Activated CD4-positive, alpha-beta T cell treated with anti-CD3 and anti-CD28 coated beads for 36 hours (primary cell): ENCODE measurements around the gene CASP8. TPM values are rescaled to one million over a fixed set of nuclear protein-coding genes. Genes with fewer than 3 reads are reported as not detected.

Experiments
- ATAC-seq: fragments of 200-7000 bp; cut with Tn5 transposase; one replicate; pipeline ENCODE4 v1.10.0; 2021; ENCODE audit warnings: mild to moderate bottlenecking, moderate library complexity
- CTCF ChIA-PET: fragments of 350-600 bp; sonication (Branson Sonifier 250); formaldehyde crosslinking; loops from one replicate; lab custom pipeline; 2021; ENCODE audit warnings: antibody characterized with exemption; lab: Charles Lee
- POLR2A ChIA-PET: fragments of 350-600 bp; sonication (Branson Sonifier 250); formaldehyde crosslinking; loops from one replicate; lab custom pipeline; 2021; ENCODE audit warnings: antibody characterized with exemption, inconsistent platforms; lab: Charles Lee
- DNase-seq: peaks from one replicate; pipeline ENCODE4 v3.0.0-alpha.2; 2020
- H3K27ac Mint-ChIP-seq: one replicate; pipeline ENCODE4 v1.8.0; 2021; ENCODE audit warnings: mixed read lengths
- H3K27me3 Mint-ChIP-seq: one replicate; pipeline ENCODE4 v1.8.0; 2021; ENCODE audit warnings: mixed read lengths
- H3K36me3 Mint-ChIP-seq: one replicate; pipeline ENCODE4 v1.8.0; 2021; ENCODE audit warnings: low read depth, mixed read lengths
- H3K4me1 Mint-ChIP-seq: one replicate; pipeline ENCODE4 v1.8.0; 2021; ENCODE audit warnings: mixed read lengths
- H3K4me3 Mint-ChIP-seq: one replicate; pipeline ENCODE4 v1.8.0; 2021; ENCODE audit warnings: mild to moderate bottlenecking, moderate library complexity, mixed read lengths
- H3K9me3 Mint-ChIP-seq: one replicate; pipeline ENCODE4 v1.8.0; 2021; ENCODE audit warnings: low read depth, mixed read lengths
- intact Hi-C, 2 experiments: fragments of 100-400 bp; cut with DNase I in 1 of 2; cut with micrococcal nuclease in 1 of 2; formaldehyde crosslinking; loops; one replicate each; pipeline versions ENCODE4 v1.14.2 to v1.15.1; 2022 to 2024; cut with DNase I, micrococcal nuclease
- total RNA-seq, 2 experiments: library from RNA; stranded (reverse); gene quantifications; one replicate each; pipeline ENCODE4 v1.2.3, GENCODE V29; 2021

Gene CASP8
- total RNA-seq, 2 experiments from 2014 or later, result 45.1 to 49.1 TPM

GRCh38 chr2:201329409-201329808 is 69.1 kb downstream of the CASP8 start:
- H3K4me1 Mint-ChIP-seq, result peaks cover 13% of the 10 kb centered on the region
- DNase-seq (no peak), ATAC-seq (no peak)
- intact Hi-C loops, result no loop called here
- peaks cover 2% of the 10 kb centered on the region for H3K36me3 Mint-ChIP-seq
- no peak overlapping the region for H3K27ac Mint-ChIP-seq
- H3K9me3 Mint-ChIP-seq, result peaks cover 14% of the 10 kb centered on the region
- POLR2A ChIA-PET, result no interaction called here
- CTCF ChIA-PET, result interaction anchor here (0.6 kb wide), 1 partner anchor 353 kb away, joined by 3 read pairs; no protein-coding TSS in a partner anchor
- H3K27me3 Mint-ChIP-seq, result no peaks in the 10 kb centered on the region
- no peak overlapping the region for H3K4me3 Mint-ChIP-seq

Other genes starting within 250 kb of the CASP8 start
- gene HYCC2, start 188.9 kb upstream of the CASP8 start, total RNA-seq, result 10 to 100 TPM; 15.8 to 16.0 TPM
- gene NDUFB3, start 188.5 kb upstream of the CASP8 start, total RNA-seq, result 100 to 1,000 TPM; 126 to 150 TPM
- 100 to 1,000 TPM; 255 to 270 TPM for gene CFLAR, start 144.4 kb upstream of the CASP8 start, total RNA-seq
- gene CASP10, start 77.4 kb upstream of the CASP8 start, total RNA-seq, result 10 to 100 TPM; 12.2 to 16.8 TPM
- gene FLACC1, start 96.8 kb downstream of the CASP8 start, total RNA-seq, result under 1 TPM; 0.48 to 0.72 TPM
- 10 to 100 TPM; 22.5 to 25.6 TPM for gene TRAK2, start 190.9 kb downstream of the CASP8 start, total RNA-seq
- 10 to 100 TPM; 20.5 to 21.8 TPM for gene STRADB, start 191.2 kb downstream of the CASP8 start, total RNA-seq